T1000 (cell line): Measurements from ENCODE around the gene LPCAT1.
"Not testable (repeated sequence)": the region's sequence is repeated elsewhere in the genome, so short reads cannot be mapped to it uniquely, and the experiment has no call there.

ENCODE experiments used
- DNase-seq: peaks from one replicate; lab custom pipeline; 2025; ENCODE audit warnings: mixed read lengths; lab: John Stamatoyannopoulos, UW

LPCAT1 gene

DNA sequence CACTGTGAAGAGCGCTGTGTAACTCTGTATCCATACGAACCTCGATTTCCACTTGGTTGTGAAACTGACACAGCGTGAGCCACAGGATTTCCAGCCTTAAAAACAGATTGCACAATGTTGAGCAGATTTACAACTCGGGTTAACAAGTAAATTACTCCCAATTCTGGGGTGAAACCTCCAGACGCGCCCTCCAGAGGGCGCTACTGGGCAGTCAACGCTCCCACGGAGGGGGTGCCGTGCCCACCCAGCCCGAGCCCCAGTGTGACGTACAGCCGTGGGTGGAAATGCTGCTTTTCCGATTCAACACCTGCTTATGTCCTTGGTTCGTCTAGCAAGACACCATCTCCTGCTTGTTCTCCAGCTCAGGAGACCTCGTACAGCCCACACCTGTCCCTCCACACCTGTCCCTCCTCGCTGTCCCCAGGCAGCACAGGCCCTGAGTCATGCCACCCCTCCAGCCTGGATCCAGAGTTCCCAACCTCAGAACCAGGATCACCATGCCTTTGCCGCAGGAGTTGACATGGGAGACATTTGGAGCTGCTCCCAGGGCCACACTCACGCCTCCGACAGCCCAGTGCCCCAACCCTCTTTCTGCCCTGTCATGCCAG lies 44.1 kb downstream of the LPCAT1 start:
- DNase-seq, result no peak

DNA sequence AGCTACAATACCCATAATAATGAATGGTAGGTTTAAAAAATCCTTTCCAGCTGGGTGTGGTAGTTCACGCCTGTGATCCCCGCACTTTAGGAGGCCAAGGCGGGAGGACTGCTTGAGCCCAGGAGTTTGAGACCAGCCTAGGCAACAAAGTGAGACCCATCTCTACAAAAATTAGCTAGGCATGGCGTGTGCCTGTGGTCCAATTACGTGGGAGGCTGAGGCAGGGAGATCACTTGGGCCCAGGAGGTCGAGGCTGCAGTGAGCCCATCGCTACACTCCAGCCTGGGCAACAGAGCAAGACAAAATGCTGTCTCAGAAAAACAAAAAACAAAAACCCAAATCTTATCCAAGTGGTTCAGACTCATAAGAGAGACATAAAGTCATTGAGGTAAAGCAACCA lies 44.7 kb downstream of the LPCAT1 start:
- DNase-seq, result no peak

DNA sequence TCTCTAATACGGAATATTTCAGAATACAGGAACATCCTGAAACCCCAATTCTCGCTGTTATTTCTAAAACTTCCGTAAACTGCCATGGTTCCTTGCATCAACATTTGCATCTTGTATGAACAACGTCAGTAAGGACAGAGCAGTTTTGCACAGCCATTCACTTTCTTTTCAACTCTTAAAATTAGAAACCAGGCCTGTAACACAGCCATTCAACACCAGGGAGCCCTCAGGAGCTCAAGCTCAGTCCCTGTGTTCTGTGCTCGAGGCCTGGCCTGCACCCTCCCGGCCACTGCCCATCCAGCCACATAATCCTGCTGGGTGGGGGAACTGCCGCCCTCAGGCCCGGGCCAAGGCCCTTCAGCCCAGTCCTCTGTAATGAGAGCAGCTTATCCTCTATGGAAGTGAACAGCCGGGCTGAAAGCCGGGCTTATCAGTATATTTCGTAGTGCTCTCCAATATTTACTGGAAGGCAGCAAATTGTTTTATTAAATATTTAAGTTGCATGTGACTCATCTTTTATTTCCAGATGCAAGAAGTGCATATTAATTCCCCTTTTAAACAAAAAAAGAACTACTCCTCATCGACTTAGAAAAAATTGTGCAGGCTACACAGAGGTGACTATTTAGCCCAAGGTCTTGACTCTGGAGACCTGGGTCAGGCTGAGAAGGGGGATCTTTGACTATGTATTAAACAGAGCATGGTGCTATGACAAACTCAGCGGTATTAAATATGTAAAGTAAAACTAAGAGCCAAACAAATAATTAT lies 45.3 kb downstream of the LPCAT1 start:
- no peak for DNase-seq

DNA sequence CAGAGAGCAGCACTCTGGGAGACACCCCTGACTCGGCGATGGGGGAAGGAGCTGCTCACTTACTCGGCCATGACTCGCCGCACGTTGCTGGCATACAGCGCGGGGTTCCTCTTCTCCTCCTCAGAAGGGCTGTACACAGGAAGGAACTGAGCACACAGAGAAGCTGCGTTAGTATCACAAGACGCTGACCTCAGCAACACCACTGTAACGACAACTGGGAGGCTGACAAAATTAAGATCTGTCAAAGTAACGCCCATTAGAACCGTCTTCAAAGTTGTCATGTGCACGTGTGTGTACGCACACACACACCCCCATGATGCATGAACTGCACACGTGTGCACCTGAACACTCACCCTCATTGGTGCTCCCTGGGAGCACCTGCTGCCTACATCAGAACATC lies 46.4 kb downstream of the LPCAT1 start:
- DNase-seq, result no peak

DNA sequence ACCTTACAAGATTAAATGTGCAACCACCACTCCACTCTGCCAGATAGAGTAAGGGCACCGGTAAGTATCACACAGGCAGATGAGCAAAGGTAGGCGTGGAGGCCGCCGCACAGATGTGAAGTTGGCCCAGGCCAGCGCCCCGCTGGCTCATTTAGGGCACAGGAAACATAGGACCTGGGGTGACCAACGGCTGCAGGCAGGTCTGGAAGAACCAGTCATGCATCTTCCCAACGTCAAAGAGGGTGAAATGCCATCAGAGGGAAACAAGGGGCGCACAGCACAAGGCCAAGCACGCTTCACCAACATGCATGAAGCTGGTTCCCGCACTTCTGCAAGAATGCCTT lies 46.8 kb downstream of the LPCAT1 start:
- DNase-seq, result no peak

DNA sequence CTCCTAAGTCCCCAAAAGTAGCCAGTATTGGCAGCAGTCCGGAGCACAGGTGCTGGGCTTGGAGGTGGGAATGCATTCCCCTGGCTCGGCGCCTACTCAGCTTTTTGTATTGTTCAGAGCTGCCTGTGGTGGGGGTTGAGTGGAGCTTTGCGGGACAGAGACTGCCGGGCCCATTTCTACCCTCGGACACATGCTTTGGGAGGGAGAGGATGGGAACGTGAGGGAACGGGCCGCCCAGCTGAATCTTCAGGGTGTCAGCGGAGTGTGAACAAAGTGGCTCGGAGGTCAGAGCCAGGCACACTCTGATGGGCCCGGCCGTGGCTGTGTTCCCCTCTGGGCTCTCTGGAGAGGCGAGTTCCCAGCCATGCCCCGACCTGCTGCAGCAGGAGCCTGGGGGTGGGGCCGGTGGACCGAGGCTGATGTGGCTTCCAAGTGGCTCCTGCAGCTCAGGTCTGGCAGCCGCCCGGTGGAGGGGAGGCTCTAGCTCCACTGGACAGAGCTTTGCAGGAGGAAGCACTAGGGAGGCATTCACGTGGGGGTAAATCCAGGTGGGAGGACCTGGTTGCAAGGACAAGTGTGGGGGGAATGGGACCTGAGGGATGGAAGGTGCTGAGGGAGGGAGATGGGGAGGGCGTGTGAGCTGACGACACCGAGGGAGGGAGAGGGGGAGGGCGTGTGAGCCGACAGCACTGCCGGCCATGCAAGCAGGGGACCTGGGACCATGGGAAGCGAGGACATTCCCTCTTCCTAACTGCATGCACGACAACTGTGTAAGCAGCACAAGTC lies 47.4 kb downstream of the LPCAT1 start:
- DNase-seq, result no peak

DNA sequence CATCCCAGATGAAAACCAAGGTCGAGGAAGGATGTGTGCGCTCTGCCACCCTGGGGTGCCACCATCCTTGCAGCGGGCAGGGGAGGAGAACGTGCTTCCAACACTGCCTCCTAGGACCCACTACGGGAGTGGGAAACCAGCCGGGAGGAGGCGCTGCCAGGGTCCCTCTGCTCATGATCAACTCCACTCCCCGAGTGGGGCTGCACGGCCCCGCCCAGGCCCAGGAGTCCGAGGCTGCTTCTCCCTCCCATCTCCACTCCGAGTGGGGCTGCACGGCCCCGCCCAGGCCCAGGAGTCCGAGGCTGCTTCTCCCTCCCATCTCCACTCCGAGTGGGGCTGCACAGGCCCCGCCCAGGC lies 48.2 kb downstream of the LPCAT1 start:
- not testable (repeated sequence) for DNase-seq

DNA sequence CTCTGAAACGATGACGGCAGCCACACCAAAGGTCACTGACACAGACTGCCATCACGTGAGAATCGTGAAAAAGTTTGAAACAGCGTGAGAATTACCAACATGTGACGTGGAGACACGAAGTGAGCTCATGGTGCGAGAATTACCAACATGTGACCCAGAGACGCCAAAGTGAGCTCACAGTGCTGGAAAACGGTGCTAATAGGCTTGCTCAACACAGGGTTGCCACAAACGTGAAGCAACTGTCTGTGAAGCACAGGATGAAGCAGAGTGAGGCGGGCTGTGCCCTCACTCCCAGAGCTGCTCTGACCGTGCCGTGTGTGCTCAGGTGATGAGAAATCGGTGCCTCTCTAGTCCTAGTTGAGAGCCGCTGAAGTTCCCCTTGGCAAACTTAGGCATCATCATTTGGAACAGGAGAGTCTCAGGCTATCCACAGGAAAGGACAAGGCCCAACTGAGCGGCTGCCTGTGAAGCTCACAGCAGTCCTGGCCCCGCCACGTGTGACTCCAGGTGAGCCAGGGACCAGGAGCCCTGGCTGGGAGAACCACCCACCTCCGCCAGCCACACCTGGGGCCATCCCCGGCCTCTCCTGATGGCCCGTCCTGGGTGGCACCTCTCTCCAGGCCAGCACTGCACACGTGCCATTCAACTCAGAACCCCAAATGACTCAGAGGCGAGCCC lies 48.8 kb downstream of the LPCAT1 start:
- no peak for DNase-seq

DNA sequence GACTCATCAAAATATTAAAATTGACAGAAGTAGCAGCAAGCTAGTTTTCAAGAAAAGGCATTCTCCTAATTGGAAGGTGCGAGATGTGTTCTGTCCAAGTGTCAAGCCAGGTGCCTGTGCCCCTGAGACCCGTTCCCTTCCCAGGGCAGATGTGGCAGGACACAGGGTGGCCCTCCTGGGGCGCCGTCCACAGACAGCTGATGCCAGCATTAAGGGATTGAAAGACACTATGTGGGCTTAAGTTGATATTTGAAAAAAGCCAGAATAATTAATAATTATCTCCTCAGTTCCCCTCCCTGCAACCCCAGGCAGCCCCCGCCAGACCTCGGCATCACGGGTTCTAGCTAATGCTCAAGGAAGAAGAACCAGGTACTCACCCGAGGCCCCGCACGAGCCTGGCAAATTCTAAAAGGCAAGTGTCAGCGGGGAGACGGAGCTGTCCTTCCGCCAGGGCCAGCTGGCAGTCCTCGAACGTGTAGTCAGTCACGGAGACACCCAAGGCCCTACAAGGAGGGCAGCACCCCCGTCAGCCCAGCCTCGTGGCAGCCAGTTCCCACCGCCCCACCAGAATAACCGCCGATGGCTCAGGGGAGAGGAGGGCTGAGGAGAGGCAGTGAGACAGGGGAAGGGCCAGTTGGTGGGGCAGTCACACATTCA lies 49.4 kb downstream of the LPCAT1 start:
- no peak for DNase-seq

DNA sequence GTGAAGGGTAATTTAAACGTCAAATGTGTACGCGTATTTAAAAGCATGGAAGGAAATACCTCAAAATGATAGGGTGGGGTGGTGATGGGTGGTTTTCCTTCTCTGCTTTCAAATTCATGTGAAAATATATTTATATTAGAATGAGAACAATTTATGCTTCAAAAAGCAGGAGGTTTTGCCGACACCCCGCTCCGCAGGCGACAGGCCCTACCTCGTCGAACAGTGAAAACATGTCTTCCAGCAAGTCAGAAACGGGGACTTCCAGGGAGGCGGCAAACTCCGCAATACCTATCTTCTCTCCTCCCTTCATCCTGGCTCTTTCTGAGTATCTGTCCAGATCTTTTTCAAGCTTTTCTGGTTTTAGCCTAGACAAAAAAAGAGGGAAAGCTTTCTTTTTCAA lies 50.0 kb downstream of the LPCAT1 start:
- no peak for DNase-seq

DNA sequence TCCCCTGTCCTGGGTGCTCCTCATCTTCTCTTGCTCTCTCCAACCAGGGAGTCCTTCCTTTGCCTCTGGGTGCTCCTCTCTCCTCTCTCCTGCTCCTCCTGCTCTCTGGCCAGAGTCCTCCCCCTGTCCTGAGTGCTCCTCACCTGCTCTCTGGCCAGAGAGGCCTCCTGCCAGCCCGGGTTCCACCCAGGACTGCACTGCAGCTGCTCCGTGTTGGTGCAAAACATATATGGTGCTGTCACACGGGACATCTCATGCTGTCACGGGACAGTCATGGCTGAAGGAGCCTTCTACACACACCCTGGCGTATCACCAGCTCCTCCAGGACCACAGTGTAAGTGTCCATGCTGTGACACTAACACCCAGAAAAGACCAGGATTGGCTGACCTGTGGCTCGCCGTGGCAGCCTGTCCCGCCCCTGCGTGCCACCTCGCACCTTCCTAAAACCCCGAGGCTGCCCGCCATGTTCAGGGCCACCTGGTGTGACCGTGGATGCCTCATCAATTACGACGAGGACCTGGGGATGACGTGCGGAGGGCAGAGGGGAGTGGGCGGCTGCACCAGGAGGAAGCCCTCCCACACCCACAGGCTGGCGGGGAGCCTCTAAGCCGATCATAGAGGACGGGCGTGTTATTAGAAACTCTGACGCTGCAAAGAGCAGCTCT lies 50.7 kb downstream of the LPCAT1 start:
- no peak for DNase-seq

DNA sequence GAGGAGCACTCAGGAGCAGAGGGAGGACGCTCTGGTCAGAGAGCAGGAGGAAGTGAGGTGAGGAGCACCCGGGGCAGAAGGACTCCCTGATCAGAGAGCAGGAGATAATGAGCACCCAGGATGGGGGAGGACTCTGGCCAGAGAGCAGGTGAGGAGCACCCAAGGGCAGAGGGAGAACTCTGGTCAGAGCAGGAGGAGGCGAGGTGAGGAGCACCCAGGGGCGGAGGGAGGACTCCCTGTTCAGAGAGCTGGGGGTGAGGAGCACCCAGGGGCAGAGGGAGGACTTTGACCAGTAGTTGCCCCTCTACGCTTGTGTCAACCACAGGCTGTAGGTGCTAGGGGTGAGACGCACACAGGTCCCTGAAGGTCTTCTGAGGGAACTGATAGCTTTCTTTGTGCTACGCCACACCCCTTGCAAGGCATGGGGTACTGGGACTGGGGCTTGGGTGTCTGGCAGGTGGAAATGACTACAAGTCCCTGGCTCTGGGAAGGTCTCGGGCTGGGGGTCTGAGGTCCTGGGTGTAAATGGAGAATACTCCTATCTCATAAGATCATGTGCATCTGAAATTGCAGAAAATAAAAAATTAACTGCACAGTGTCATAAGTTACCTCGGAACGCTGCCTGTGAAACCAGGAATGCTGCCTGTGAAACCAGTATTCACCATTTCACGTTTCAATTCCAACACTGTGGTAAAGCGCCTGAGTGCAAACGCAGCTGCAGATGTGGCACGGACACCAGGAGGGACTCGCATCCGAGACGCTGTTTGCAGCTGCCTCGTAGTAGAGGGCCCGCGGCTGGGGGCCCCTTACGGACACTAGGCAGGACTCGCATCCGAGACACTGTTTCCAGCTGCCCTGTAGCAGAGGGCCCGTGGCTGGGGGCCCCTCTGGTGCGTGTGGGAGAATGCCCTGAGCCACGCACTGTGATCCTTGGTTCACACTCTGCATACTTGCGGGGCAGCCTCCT lies 51.5 kb downstream of the LPCAT1 start:
- DNase-seq, result no peak

DNA sequence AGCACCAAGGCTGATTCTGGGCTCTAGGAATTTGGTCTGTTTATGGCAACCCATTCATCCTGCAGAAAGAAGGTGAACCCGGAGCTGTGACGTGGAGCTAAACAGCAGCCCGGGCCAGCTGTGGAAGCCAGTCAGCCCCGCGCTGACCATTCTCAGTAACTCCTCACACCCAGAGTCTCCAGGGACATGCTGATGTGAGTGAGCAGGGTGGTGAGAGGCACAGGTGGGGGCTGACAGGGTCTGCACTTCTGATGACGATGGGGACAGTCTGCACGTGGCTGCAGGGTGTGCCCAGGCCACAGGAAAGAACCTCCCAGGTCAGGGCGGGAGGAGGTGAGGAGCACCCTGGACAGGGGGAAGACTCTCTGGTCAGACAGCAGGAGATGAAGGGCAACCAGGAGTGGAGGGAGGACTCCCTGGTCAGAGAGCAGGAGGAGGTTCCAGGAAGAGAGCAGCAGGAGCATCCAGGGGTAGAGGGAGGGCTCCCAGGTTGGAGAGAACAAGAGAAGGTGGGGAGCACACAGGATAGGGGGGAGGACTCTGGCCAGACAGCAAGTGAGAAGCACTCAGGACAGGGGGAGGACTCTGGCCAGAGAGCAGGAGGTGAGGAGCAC lies 52.4 kb downstream of the LPCAT1 start:
- no peak for DNase-seq

DNA sequence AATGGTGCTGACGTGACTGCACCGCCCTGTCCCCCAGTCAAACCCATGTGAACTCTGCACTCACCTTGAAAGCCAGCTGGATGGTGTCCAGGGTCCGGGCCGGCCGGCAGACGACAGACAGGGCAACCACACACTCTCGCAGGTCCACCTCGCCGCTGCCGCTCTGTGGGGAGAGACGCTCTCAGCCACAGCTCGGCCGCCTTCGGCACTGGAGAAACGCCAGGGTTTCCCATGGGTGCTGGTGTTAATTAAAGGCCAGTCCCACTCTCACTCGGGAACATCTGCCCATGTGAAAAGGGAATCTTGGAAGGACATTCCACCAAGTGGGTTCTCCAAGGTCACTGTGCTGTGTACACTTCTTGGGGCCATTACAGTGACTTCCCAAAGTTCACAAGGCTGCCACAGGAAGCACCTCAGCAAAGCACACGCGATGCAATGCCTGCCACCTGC lies 53.0 kb downstream of the LPCAT1 start:
- no peak for DNase-seq

DNA sequence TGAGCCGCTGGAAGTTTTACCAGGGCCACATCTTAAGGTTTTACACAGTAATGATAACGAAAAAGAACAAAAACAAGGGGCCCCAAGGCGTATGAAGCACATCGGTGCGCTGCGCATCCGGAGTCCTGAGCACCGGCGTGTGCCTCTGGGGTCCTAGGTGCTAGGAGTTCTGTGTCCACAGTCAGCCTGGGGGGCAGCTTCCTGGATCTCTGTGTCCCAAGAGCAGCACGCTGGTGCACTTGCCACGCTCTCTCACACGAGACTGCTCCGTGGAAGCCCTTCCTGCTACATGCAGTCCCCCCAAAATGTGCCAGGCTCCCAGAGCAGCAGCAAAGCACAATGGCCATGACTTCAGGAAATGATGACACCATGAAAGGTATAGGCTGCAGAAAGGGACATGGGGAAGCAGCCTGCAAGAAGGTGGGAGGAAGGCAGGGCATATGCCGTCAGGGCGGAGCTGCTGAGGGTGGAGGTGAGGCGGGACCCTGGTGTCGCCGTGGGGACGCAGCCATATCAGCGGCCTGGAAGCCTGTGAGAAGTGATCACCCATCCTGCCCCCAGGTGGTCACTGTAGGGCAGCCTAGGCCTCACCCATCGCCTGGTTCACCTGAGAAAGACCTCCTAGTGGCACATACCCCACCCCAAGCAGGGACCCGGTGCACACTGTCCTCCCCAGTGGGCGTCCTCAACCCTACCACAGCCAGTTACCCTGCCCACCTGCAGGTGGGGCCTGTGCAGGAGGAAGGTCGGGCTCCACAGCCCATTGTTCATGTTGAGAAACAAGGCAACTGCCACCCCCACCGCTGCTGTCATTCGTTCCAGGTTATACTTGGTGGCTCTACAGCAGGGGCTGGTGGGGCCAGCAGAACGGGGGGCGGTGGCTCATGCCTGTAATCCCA lies 54.9 kb downstream of the LPCAT1 start:
- no peak for DNase-seq

DNA sequence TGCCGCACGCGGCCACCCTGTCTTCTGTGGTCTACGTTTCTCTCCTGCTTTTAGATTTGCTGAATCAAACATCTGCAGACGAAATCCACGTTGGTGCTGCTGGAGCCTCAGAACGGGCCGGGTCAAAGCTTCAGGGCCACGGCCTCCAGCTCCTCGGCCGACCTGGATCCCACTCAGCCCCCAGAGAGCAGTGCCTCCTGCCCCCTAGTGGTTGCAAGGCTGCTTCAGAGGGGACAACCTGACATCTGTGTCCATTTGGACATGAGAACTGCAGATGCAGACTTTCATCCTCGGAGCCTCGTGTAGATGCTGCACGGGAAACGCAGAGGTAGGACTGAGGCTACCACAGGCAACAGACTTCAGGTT lies 55.5 kb downstream of the LPCAT1 start:
- DNase-seq, result no peak

DNA sequence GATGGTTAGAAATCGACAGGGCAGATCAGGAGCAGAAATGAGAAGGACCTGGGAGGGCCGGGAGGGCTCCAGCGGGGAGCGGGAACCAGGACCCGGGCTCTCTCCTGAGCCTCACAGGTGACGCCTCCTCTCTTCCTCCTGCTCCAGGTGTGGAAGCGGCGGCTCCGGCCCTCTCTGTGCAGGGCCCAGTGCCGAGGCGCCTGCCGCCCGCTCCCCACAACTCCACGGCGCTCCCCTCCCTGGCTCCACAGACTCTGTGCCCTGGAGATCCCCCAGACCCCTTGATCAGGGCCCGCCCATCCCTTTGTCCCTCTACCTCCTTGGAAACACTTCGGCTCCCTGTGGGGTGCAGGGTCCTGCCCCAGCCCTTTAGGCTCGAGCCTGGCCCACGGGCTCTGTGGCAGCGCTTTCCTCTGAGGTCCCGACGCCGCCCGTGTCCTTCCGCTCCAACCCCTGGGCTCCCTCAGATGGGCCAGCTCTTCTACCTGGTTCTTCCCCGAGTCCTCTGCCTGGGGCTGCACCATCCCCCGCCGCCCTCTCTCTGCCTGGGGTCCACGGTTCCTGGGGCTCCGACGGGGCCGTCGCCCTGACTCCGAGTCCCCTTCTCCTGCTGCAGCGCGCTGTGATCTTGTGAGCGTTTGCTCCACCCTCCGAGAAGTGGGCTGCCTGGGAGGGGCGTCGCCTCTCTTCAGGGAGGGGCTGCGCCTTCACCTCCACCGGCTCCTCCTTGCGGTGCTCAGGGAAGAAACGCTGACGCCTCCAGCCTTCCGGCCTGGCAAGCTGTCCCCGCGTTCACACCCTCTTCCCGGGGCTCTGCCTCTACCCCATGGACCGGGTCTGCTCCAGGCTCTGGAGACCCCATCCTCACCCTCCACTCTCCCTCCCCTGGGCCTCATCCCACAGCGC lies 56.2 kb downstream of the LPCAT1 start:
- no peak for DNase-seq
